ENCODE data around the gene POLA1. TPM values are rescaled to one million over a fixed set of nuclear protein-coding genes. Genes with fewer than 3 reads are reported as not detected.

Gene POLA1
- total and polyA plus RNA-seq, 2 of the 4 experiments (the other 2 are of a cell fraction): 4.0 to 15.1 TPM

GRCh38 chrX:25025615-25026014 is 331.9 kb downstream of the POLA1 start:
- TF ChIP-seq MAZ (IDR thresholded peaks at IDR 0.05; ENCODE audit: borderline replicate concordance, low read depth, low read length) (no peak), BHLHE40 (IDR thresholded peaks at IDR 0.05; ENCODE audit: low read depth, low read length) (no peak), RCOR1 (IDR thresholded peaks at IDR 0.05; ENCODE audit: insufficient replicate concordance, low read length) (no peak), RFX5 (IDR thresholded peaks at IDR 0.05; ENCODE audit: low read depth, low read length) (no peak), USF2 (IDR thresholded peaks at IDR 0.05; ENCODE audit: low read depth, low read length) (no peak), RAD21 (IDR thresholded peaks at IDR 0.05; ENCODE audit: low read length) (no peak), POLR2A (IDR thresholded peaks at IDR 0.05; ENCODE audit: low read depth, low read length) (no peak), MAFK (IDR thresholded peaks at IDR 0.05; ENCODE audit: low read depth, low read length) (no peak), CHD1 (IDR thresholded peaks at IDR 0.05; ENCODE audit: low read depth, low read length) (no peak), ELK1 (IDR thresholded peaks at IDR 0.05; ENCODE audit: borderline replicate concordance, low read depth, low read length) (no peak), NFE2L2 (IDR thresholded peaks at IDR 0.05; ENCODE audit: low read depth, low read length) (no peak), SMC3 (IDR thresholded peaks at IDR 0.05; ENCODE audit: low read depth, low read length) (no peak), FOS (IDR thresholded peaks at IDR 0.05; ENCODE audit: low read depth, low read length) (no peak), MXI1 (IDR thresholded peaks at IDR 0.05; ENCODE audit: borderline replicate concordance, low read depth, low read length) (no peak), CEBPB (IDR thresholded peaks at IDR 0.05; ENCODE audit: low read depth, low read length) (no peak), CTCF (conservative IDR thresholded peaks at IDR 0.05; ENCODE audit: low read depth, low read length) (no peak)
- dilution Hi-C loops (cut with HindIII; ENCODE audit: low sequenced_read_pairs, unreplicated experiment): no loop called here

More at GRCh38 chrX:25025615-25026014, 331.9 kb downstream of the POLA1 start:
- intact Hi-C loops (cut with micrococcal nuclease): loop anchor here (10.0 kb wide), 1 partner anchor 271 kb away; no protein-coding TSS in a partner anchor
- Histone ChIP-seq H3K18ac (ENCODE audit: low read depth, low read length) (no peak overlapping the region), H4K8ac (ENCODE audit: low read depth in 2 of 2, low read length in 2 of 2) (no peak overlapping the region), H3K27me3 (ENCODE audit: control insufficient read depth, insufficient read depth, low read length) (peaks cover 41% of the 10 kb centered on the region), H2BK120ac (ENCODE audit: low read depth, low read length) (no peak overlapping the region), H3K27ac (ENCODE audit: insufficient read depth, low read length) (no peak overlapping the region), H2AFZ (replicated peaks; ENCODE audit: low read length, poor library complexity) (no peak overlapping the region), H2AK9ac (replicated peaks; ENCODE audit: low read depth, low read length, poor library complexity) (no peak overlapping the region), H3K4me3 (ENCODE audit: insufficient read depth, low read depth, low read length) (no peak overlapping the region), H2BK5ac (ENCODE audit: low read depth, low read length, poor library complexity, severe bottlenecking) (no peak overlapping the region), H3K9me1 (ENCODE audit: insufficient read depth, low read length) (no peaks in the 10 kb centered on the region), H3K4me1 (ENCODE audit: control insufficient read depth, insufficient read depth, low read length) (no peaks in the 10 kb centered on the region; the same call in 1 of the 2 replicates), H3K79me1 (ENCODE audit: low read depth in 1 of 2, low read length in 2 of 2) (no peaks in the 10 kb centered on the region), H4K20me1 (ENCODE audit: insufficient read depth, low read length) (no peaks in the 10 kb centered on the region), H4K91ac (ENCODE audit: insufficient read depth, low read depth, low read length) (no peak overlapping the region), H3K36me3 (ENCODE audit: control insufficient read depth, insufficient read depth, low read length) (no peaks in the 10 kb centered on the region), H3K4ac (ENCODE audit: low read depth, low read length) (no peak overlapping the region), H3K23ac (ENCODE audit: low read depth, low read length) (no peak overlapping the region), H3K4me2 (ENCODE audit: low read depth, low read length) (no peak overlapping the region), H3K9ac (ENCODE audit: low read depth, low read length) (no peak overlapping the region), H2AK5ac (ENCODE audit: low read depth, low read length) (no peak overlapping the region), H4K5ac (ENCODE audit: low read depth, low read length) (no peak overlapping the region), H2BK15ac (ENCODE audit: low read depth, low read length) (no peak overlapping the region), H3K9me3 (ENCODE audit: control insufficient read depth, insufficient read depth, low read length) (no peaks in the 10 kb centered on the region), H3K14ac (replicated peaks; ENCODE audit: low read depth, low read length) (no peak overlapping the region), H3K56ac (ENCODE audit: extremely low read depth, insufficient read depth, low read length) (no peak overlapping the region), H2BK20ac (ENCODE audit: low read depth, low read length) (no peak overlapping the region)
- ATAC-seq (ENCODE audit: low read depth) (no peak), DNase-seq (no peak)
- in situ Hi-C loops (cut with MboI; ENCODE audit: low sequenced_read_pairs): no loop called here
- no CpG with 5 or more reads among the region's 2 CpGs for WGBS, 2 experiments (ENCODE audit: extremely low coverage in 2 of 2, insufficient read length in 1 of 2)
- no TSS peak for BruUV-seq (replicated peaks)
- POLR2A ChIA-PET (ENCODE audit: unreplicated experiment): interaction anchor here (0.6 kb wide), 1 partner anchor 8 kb away, joined by 5 read pairs; no protein-coding TSS in a partner anchor
- CTCF ChIA-PET: no interaction called here

Data from IMR-90 (cell line).